GM12878 (cell line): ENCODE data around the gene TRIM71. TPM values are rescaled to one million over a fixed set of nuclear protein-coding genes. Genes with fewer than 3 reads are reported as not detected.

Experiments
- ATAC-seq: fragments of 200-7000 bp; cut with Tn5 transposase; 3 replicates; pipeline ENCODE4 v1.9.1; 2020; ENCODE audit warnings: mild to moderate bottlenecking, moderate library complexity
- BruUV-seq: library from RNA; stranded (reverse); fragments of 400-500 nt; replicated peaks from 2 replicates; lab custom pipeline; 2021; lab: Mats Ljungman, UMichigan
- CTCF ChIA-PET: fragments of 300-600 bp; sonication (Branson Sonifier 250); formaldehyde crosslinking; extraction: SDS; loops from one replicate; lab custom pipeline; 2021; ENCODE audit warnings: inconsistent platforms; lab: Yijun Ruan, JAX
- POLR2A ChIA-PET: fragments of 350-600 bp; formaldehyde crosslinking; extraction: SDS; loops from one replicate; lab custom pipeline; 2021; ENCODE audit warnings: inconsistent platforms; lab: Charles Lee
- RAD21 ChIA-PET: fragments of 300-600 bp; sonication (Branson Sonifier 250); formaldehyde crosslinking; loops from one replicate; lab custom pipeline; 2023; ENCODE audit warnings: antibody characterized with exemption; ENCODE audit not compliant: unreplicated experiment; lab: Charles Lee
- SMC1A ChIA-PET: fragments of 300-600 bp; sonication (Branson Sonifier 250); formaldehyde crosslinking; loops from one replicate; lab custom pipeline; 2023; ENCODE audit not compliant: unreplicated experiment, uncharacterized antibody; lab: Charles Lee
- DNase-seq: peaks from one replicate; pipeline ENCODE4 v3.0.0-alpha.2; 2011; ENCODE audit warnings: low read depth, low spot score
- FAIRE-seq: peaks from 3 replicates; lab custom pipeline; 2011; peaks lifted over from hg19 to GRCh38; lab: Jason Lieb, UNC
- H2AFZ ChIP-seq: 2 replicates; pipeline ENCODE4 v1.6.0; 2011; ENCODE audit warnings: low read depth, low read length, control low read depth; ENCODE audit not compliant: control insufficient read depth
- H3K27ac ChIP-seq: 2 replicates; pipeline ENCODE4 v1.5.1; 2011; ENCODE audit warnings: control low read depth; ENCODE audit not compliant: control insufficient read depth, insufficient read depth
- H3K27me3 ChIP-seq, 2 experiments: replicated peaks in 1 of 2; 2 replicates each; pipeline versions ENCODE4 v1.6.0 to v1.6.1; 2011; ENCODE audit warnings: low read length in 1 of 2; ENCODE audit not compliant: control insufficient read depth in 2 of 2, insufficient read depth in 2 of 2
- H3K36me3 ChIP-seq, 2 experiments: 2 replicates each; pipeline ENCODE4 v1.5.1; 2011; ENCODE audit warnings: low read length in 1 of 2; ENCODE audit not compliant: control insufficient read depth in 2 of 2, insufficient read depth in 2 of 2
- H3K4me1 ChIP-seq: 2 replicates; pipeline ENCODE4 v1.6.1; 2011; ENCODE audit warnings: mild to moderate bottlenecking, low read length, moderate library complexity, mixed read lengths; ENCODE audit not compliant: control insufficient read depth, insufficient read depth
- H3K4me2 ChIP-seq: 2 replicates; pipeline ENCODE4 v1.6.0; 2011; ENCODE audit warnings: control low read depth; ENCODE audit not compliant: control insufficient read depth, insufficient read depth
- H3K4me3 ChIP-seq: fragments of 200-600 bp; sonication (generic); 2 replicates; pipeline ENCODE4 v1.5.1; 2016
- H3K79me2 ChIP-seq: 2 replicates; pipeline ENCODE4 v1.6.0; 2011; ENCODE audit warnings: low read length; ENCODE audit not compliant: control insufficient read depth, insufficient read depth
- H3K9ac ChIP-seq: 2 replicates; pipeline ENCODE4 v1.8.0; 2011; ENCODE audit warnings: low read length, control low read depth, mixed read lengths; ENCODE audit not compliant: control insufficient read depth, insufficient read depth
- H3K9me3 ChIP-seq: replicated peaks from 3 replicates; pipeline ENCODE4 v1.5.1; 2011; ENCODE audit warnings: mild to moderate bottlenecking, low read length; ENCODE audit not compliant: control insufficient read depth, insufficient read depth
- H4K20me1 ChIP-seq: 2 replicates; pipeline ENCODE4 v1.6.0; 2011; ENCODE audit not compliant: control insufficient read depth, insufficient read depth
- ATF3 ChIP-seq: IDR thresholded peaks from 2 replicates; pipeline ENCODE4 v1.6.1; 2011; ENCODE audit warnings: low read depth, mild to moderate bottlenecking, low read length, moderate library complexity, borderline replicate concordance; ENCODE audit errors: extremely low read depth
- CTCF ChIP-seq, 3 experiments: IDR thresholded peaks in 2 of 3; conservative IDR thresholded peaks in 1 of 3; 2 replicates each; pipeline ENCODE4 v1.5.1; 2011; ENCODE audit warnings: low read depth in 3 of 3, low read length in 3 of 3, mild to moderate bottlenecking in 3 of 3, control low read depth in 2 of 3, moderate library complexity in 2 of 3, inconsistent platforms in 1 of 3, mixed read lengths in 1 of 3; ENCODE audit not compliant: control insufficient read depth in 2 of 3, insufficient read depth in 1 of 3; ENCODE audit errors: extremely low read depth in 1 of 3
- EED ChIP-seq: sonication (generic); IDR thresholded peaks from 2 replicates; pipeline ENCODE4 v1.6.1; 2016; ENCODE audit warnings: antibody characterized with exemption, low read depth
- EP300 ChIP-seq, 2 experiments: fragments of 150-350 bp in 1 of 2; IDR thresholded peaks; 2 replicates each; pipeline ENCODE4 v1.6.1; 2011 to 2012; ENCODE audit warnings: low read depth in 2 of 2, low read length in 2 of 2, borderline replicate concordance in 1 of 2, improper control_type of control experiment in 1 of 2, inconsistent platforms in 1 of 2; ENCODE audit not compliant: control insufficient read depth in 1 of 2
- HDAC2 ChIP-seq: fragments of 200-600 bp; sonication (generic); IDR thresholded peaks from 2 replicates; pipeline ENCODE4 v1.6.1; 2017
- LARP7 ChIP-seq: fragments of 450-650 bp; IDR thresholded peaks from 2 replicates; pipeline ENCODE4 v1.6.1; 2017; ENCODE audit warnings: mild to moderate bottlenecking
- NR2F1 ChIP-seq: fragments of 450-650 bp; conservative IDR thresholded peaks from 2 replicates; pipeline ENCODE4 v1.6.1; 2017; ENCODE audit warnings: mild to moderate bottlenecking
- NRF1 ChIP-seq: conservative IDR thresholded peaks from 2 replicates; pipeline ENCODE4 v1.6.1; 2011; ENCODE audit warnings: mild to moderate bottlenecking, low read depth, low read length, improper control_type of control experiment
- PBX3 ChIP-seq: IDR thresholded peaks from 2 replicates; pipeline ENCODE4 v1.6.1; 2011; ENCODE audit warnings: mild to moderate bottlenecking, low read depth, low read length, moderate library complexity; ENCODE audit not compliant: insufficient replicate concordance
- SMC3 ChIP-seq: IDR thresholded peaks from 2 replicates; pipeline ENCODE4 v1.6.1; 2011; ENCODE audit warnings: low read length, improper control_type of control experiment, borderline replicate concordance
- ZNF622 ChIP-seq: fragments of 450-650 bp; IDR thresholded peaks from 2 replicates; pipeline ENCODE4 v1.6.1; 2017; ENCODE audit warnings: mild to moderate bottlenecking, inconsistent platforms
- WGBS: methylation state at CpG from one replicate; pipeline ENCODE4 v1.1.6; 2016; ENCODE audit warnings: low lambda C conversion rate; ENCODE audit not compliant: insufficient replicate concordance, insufficient coverage; ENCODE audit errors: missing lambda C conversion rate; 5-methylcytosine and 5-hydroxymethylcytosine counted together
- in situ Hi-C: fragments of 300-500 bp; cut with MboI; formaldehyde crosslinking; loops from 9 replicates; pipeline ENCODE4 v1.14.3; 2018; ENCODE audit warnings: mixed read lengths
- intact Hi-C: fragments of 100-400 bp; cut with micrococcal nuclease; formaldehyde crosslinking; loops from one replicate; pipeline ENCODE4 v1.14.2; 2022; ENCODE audit not compliant: unreplicated experiment
- polyA plus RNA-seq, 11 experiments: library from polyadenylated mRNA; depleted of rRNA in 4 of 11; unstranded in 6 of 11; stranded (reverse) in 5 of 11; fragments of >200 nt; fragmentation: Nextera tagmentation in 4 of 11; fragmentation: Illumina TruSeq in 1 of 11; extraction: Ambion mirVana in 4 of 11; extraction: Trizol in 1 of 11; gene quantifications; 1 replicate in 1 of 11; 2 replicates in 10 of 11; pipeline versions ENCODE4 v1.2.1 to v1.2.3, GENCODE V29; 2011 to 2016; ENCODE audit warnings: inconsistent platforms in 2 of 11, missing spikeins in 2 of 11, low read depth in 1 of 11
- total RNA-seq, 4 experiments: library from RNA; depleted of rRNA in 3 of 4; stranded (reverse); fragments of >200 nt in 3 of 4; fragmentation: Illumina TruSeq in 1 of 4; extraction: Trizol in 1 of 4; gene quantifications; 2 replicates each; pipeline versions ENCODE4 v1.2.1 to v1.2.3, GENCODE V29; 2013 to 2021
- TF ChIP-seq, protein P1 (sequence below): fragments of 450-650 bp; formaldehyde crosslinking; IDR thresholded peaks from 2 replicates; pipeline ENCODE4 v1.5.0; 2022; ENCODE audit warnings: mild to moderate bottlenecking, missing genetic modification characterization
- TF ChIP-seq, protein P2 (sequence below): fragments of 450-650 bp; IDR thresholded peaks from 2 replicates; pipeline ENCODE4 v1.6.1; 2016; ENCODE audit warnings: mild to moderate bottlenecking

TRIM71 gene
- total and polyA plus RNA-seq, 10 of the 15 experiments (the other 5 are each of a cell fraction or from before 2014, with no cell fraction given): 0.02 to 1.8 (median 0.16) TPM

DNA sequence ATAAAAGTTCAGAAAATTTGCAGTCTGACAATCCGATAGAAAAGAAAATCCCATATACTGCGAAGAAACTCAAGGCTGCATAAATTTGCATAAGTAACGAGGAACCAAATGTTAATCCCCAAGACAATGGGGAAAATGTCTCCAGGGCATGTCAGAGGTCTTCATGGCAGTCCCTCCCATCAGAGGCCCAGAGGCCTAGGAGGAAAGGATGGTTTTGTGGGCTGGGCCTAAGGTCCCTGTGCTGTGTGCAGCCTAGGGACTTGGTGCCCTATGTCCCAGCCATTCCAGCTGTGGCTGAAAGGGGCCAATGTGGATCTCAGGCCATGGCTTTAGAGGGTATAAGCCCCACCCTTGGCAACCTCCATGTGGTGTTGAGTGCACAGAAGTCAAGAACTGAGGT, 112.4 kb downstream of the TRIM71 start:
- ATAC-seq (no peak), FAIRE-seq (no peak), DNase-seq (no peak)
- H3K4me2 ChIP-seq: no peak overlapping the region
- RAD21 ChIA-PET: no interaction called here
- TF ChIP-seq, protein P1, sequence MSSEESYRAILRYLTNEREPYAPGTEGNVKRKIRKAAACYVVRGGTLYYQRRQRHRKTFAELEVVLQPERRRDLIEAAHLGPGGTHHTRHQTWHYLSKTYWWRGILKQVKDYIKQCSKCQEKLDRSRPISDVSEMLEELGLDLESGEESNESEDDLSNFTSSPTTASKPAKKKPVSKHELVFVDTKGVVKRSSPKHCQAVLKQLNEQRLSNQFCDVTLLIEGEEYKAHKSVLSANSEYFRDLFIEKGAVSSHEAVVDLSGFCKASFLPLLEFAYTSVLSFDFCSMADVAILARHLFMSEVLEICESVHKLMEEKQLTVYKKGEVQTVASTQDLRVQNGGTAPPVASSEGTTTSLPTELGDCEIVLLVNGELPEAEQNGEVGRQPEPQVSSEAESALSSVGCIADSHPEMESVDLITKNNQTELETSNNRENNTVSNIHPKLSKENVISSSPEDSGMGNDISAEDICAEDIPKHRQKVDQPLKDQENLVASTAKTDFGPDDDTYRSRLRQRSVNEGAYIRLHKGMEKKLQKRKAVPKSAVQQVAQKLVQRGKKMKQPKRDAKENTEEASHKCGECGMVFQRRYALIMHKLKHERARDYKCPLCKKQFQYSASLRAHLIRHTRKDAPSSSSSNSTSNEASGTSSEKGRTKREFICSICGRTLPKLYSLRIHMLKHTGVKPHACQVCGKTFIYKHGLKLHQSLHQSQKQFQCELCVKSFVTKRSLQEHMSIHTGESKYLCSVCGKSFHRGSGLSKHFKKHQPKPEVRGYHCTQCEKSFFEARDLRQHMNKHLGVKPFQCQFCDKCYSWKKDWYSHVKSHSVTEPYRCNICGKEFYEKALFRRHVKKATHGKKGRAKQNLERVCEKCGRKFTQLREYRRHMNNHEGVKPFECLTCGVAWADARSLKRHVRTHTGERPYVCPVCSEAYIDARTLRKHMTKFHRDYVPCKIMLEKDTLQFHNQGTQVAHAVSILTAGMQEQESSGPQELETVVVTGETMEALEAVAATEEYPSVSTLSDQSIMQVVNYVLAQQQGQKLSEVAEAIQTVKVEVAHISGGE (CRISPR knock-in tag): no peak
- TF ChIP-seq PBX3 (no peak), EED (no peak), ZNF622 (no peak), NRF1 (no peak), CTCF (IDR thresholded peaks at IDR 0.05 in 2 of 3, conservative IDR thresholded peaks at IDR 0.05 in 1 of 3; ENCODE audit: control insufficient read depth in 2 of 3, extremely low read depth in 1 of 3, insufficient read depth in 1 of 3, low read depth in 3 of 3, low read length in 3 of 3) (no peak), NR2F1 (no peak), LARP7 (no peak), ATF3 (no peak), SMC3 (no peak), EP300 (IDR thresholded peaks at IDR 0.05; ENCODE audit: borderline replicate concordance in 1 of 2, control insufficient read depth in 1 of 2, low read depth in 2 of 2, low read length in 2 of 2) (no peak), HDAC2 (no peak)
- TF ChIP-seq, protein P2, sequence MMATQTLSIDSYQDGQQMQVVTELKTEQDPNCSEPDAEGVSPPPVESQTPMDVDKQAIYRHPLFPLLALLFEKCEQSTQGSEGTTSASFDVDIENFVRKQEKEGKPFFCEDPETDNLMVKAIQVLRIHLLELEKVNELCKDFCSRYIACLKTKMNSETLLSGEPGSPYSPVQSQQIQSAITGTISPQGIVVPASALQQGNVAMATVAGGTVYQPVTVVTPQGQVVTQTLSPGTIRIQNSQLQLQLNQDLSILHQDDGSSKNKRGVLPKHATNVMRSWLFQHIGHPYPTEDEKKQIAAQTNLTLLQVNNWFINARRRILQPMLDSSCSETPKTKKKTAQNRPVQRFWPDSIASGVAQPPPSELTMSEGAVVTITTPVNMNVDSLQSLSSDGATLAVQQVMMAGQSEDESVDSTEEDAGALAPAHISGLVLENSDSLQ: no peak
- no peak overlapping the region for H3K27ac ChIP-seq
- SMC1A ChIA-PET: no interaction called here
- BruUV-seq: no TSS peak
- CTCF ChIA-PET: no interaction called here
- POLR2A ChIA-PET: no interaction called here
- in situ Hi-C loops (loop anchor here (5.0 to 10.0 kb wide), 2 partner anchors 193 to 425 kb away; partner anchors contain the start of gene CMTM6), intact Hi-C loops (loop anchor here (5.0 kb wide), 1 partner anchor 418 kb away; no protein-coding TSS in a partner anchor)
- H3K27me3 ChIP-seq: no peaks in the 10 kb centered on the region; a peak in 1 of 4 replicates
- no peaks in the 10 kb centered on the region; the same call in 2 of the 3 replicates for H3K9me3 ChIP-seq
- 67% methylated on average over 3 of the region's 3 CpGs for whole genome bisulfite sequencing
- H2AFZ ChIP-seq: no peak overlapping the region
- no peaks in the 10 kb centered on the region for H4K20me1 ChIP-seq
- no peaks in the 10 kb centered on the region for H3K4me1 ChIP-seq
- no peaks in the 10 kb centered on the region for H3K36me3 ChIP-seq
- H3K9ac ChIP-seq: no peak overlapping the region
- no peaks in the 10 kb centered on the region for H3K79me2 ChIP-seq
- no peak overlapping the region for H3K4me3 ChIP-seq
